B cell (primary cell): ENCODE results near the gene MBD1. TPM values are rescaled to one million over a fixed set of nuclear protein-coding genes. Genes with fewer than 3 reads are reported as not detected.

Experiments
- ATAC-seq: fragments of 200-7000 bp; cut with Tn5 transposase; one replicate; pipeline ENCODE4 v1.10.0; 2021; ENCODE audit warnings: low read depth, mild to moderate bottlenecking, moderate number of reproducible peaks, moderate library complexity
- CTCF ChIA-PET: fragments of 350-600 bp; sonication (Branson Sonifier 250); formaldehyde crosslinking; loops from one replicate; lab custom pipeline; 2021; ENCODE audit warnings: antibody characterized with exemption, inconsistent platforms; lab: Charles Lee
- POLR2A ChIA-PET: fragments of 350-600 bp; sonication (Branson Sonifier 250); formaldehyde crosslinking; loops from one replicate; lab custom pipeline; 2021; ENCODE audit warnings: antibody characterized with exemption; lab: Charles Lee
- DNase-seq: peaks from one replicate; pipeline ENCODE4 v3.0.0; 2013
- H2AFZ ChIP-seq: 2 replicates; pipeline ENCODE4 v1.6.1; 2012; ENCODE audit warnings: mild to moderate bottlenecking, low read depth, low read length; ENCODE audit not compliant: insufficient read depth, poor library complexity, severe bottlenecking
- H3K27ac ChIP-seq, 2 donors: 1 replicate in 1 of 2; 2 replicates in 1 of 2; pipeline ENCODE4 v1.5.1; 2012 to 2013; ENCODE audit warnings: low read length in 2 of 2, mild to moderate bottlenecking in 2 of 2, moderate library complexity in 1 of 2
- H3K27me3 ChIP-seq, 4 experiments: fragments of 200-600 bp in 1 of 4; sonication (generic) in 1 of 4; replicated peaks in 1 of 4; 1 replicate in 2 of 4; 2 replicates in 2 of 4; pipeline versions ENCODE4 v1.6.1 to v1.7.0; 2013 to 2016; ENCODE audit warnings: low read length in 3 of 4, mild to moderate bottlenecking in 2 of 4, mixed read lengths in 1 of 4, moderate library complexity in 1 of 4; ENCODE audit not compliant: insufficient read depth in 4 of 4, control insufficient read depth in 3 of 4; ENCODE audit errors: control extremely low read depth in 1 of 4
- H3K36me3 ChIP-seq, 2 experiments: replicated peaks in 1 of 2; 1 replicate in 1 of 2; 2 replicates in 1 of 2; pipeline versions ENCODE4 v1.6.1 to v1.7.1; 2013; ENCODE audit warnings: low read length in 1 of 2; ENCODE audit not compliant: insufficient read depth in 2 of 2, control insufficient read depth in 1 of 2; ENCODE audit errors: control extremely low read depth in 1 of 2, extremely low read depth in 1 of 2
- H3K4me1 ChIP-seq, 2 donors: fragments of 200-600 bp in 1 of 2; sonication (generic) in 1 of 2; 1 replicate in 1 of 2; 2 replicates in 1 of 2; pipeline versions ENCODE4 v1.5.1 to v1.6.1; 2013 to 2017; ENCODE audit warnings: low read length in 2 of 2; ENCODE audit not compliant: control insufficient read depth in 2 of 2, insufficient read depth in 2 of 2
- H3K4me2 ChIP-seq: replicated peaks from 2 replicates; pipeline ENCODE3; 2012; ENCODE audit warnings: mild to moderate bottlenecking, low read depth, low read length; ENCODE audit not compliant: poor library complexity, severe bottlenecking
- H3K4me3 ChIP-seq, 5 experiments: fragments of 200-600 bp in 1 of 5; sonication (generic) in 1 of 5; 1 replicate in 3 of 5; 2 replicates in 2 of 5; pipeline versions ENCODE4 v1.5.1 to v1.7.0; 2011 to 2016; ENCODE audit warnings: low read length in 4 of 5, mild to moderate bottlenecking in 4 of 5, low read depth in 2 of 5, control low read depth in 1 of 5, moderate library complexity in 1 of 5; ENCODE audit not compliant: insufficient read depth in 1 of 5; ENCODE audit errors: control extremely low read depth in 1 of 5, extremely low read depth in 1 of 5
- H3K79me2 ChIP-seq: fragments of 200-600 bp; sonication (generic); one replicate; pipeline ENCODE4 v1.6.0; 2016; ENCODE audit warnings: low read length; ENCODE audit not compliant: control insufficient read depth, insufficient read depth
- H3K9ac ChIP-seq: fragments of 200-600 bp; sonication (generic); 2 replicates; pipeline ENCODE4 v1.6.1; 2017; ENCODE audit warnings: mild to moderate bottlenecking, low read length, moderate library complexity
- H3K9me3 ChIP-seq, 3 donors: one replicate each; pipeline versions ENCODE4 v1.6.1 to v1.7.1; 2013; ENCODE audit warnings: low read length in 2 of 3; ENCODE audit not compliant: control insufficient read depth in 2 of 3, insufficient read depth in 1 of 3; ENCODE audit errors: control extremely low read depth in 1 of 3
- H4K20me1 ChIP-seq: 2 replicates; pipeline ENCODE4 v1.6.0; 2012; ENCODE audit warnings: mild to moderate bottlenecking, low read length; ENCODE audit not compliant: insufficient read depth, control insufficient read depth, poor library complexity, severe bottlenecking
- H3K27ac Mint-ChIP-seq: one replicate; pipeline ENCODE4 v1.8.0; 2021; ENCODE audit warnings: mixed read lengths
- H3K27me3 Mint-ChIP-seq: one replicate; pipeline ENCODE4 v1.8.0; 2021; ENCODE audit warnings: mixed read lengths
- H3K4me1 Mint-ChIP-seq: one replicate; pipeline ENCODE4 v1.8.0; 2021; ENCODE audit warnings: mixed read lengths
- H3K4me3 Mint-ChIP-seq: one replicate; pipeline ENCODE4 v1.8.0; 2021; ENCODE audit warnings: mixed read lengths
- H3K9me3 Mint-ChIP-seq: one replicate; pipeline ENCODE4 v1.8.0; 2022; ENCODE audit warnings: mixed read lengths; ENCODE audit not compliant: insufficient read depth
- EZH2 ChIP-seq: IDR thresholded peaks from 2 replicates; pipeline ENCODE4 v1.6.1; 2012; ENCODE audit warnings: borderline replicate concordance, low read depth, mild to moderate bottlenecking, moderate library complexity, low read length; ENCODE audit not compliant: insufficient read depth, poor library complexity, severe bottlenecking
- WGBS: methylation state at CpG from one replicate; pipeline ENCODE4 v1.1.5; 2013; ENCODE audit warnings: missing lambda C conversion rate; ENCODE audit not compliant: insufficient coverage; 5-methylcytosine and 5-hydroxymethylcytosine counted together
- intact Hi-C: fragments of 100-400 bp; cut with micrococcal nuclease; formaldehyde crosslinking; loops from one replicate; pipeline ENCODE4 v1.10.0; 2022
- polyA plus RNA-seq: library from polyadenylated mRNA; depleted of rRNA; stranded (reverse); fragments of >200 nt; gene quantifications from 2 replicates; pipeline ENCODE4 v1.2.3, GENCODE V29; 2012
- total RNA-seq, 2 donors: library from RNA; stranded (reverse); fragments of 120-200 nt in 1 of 2; gene quantifications; 1 replicate in 1 of 2; 2 replicates in 1 of 2; pipeline versions ENCODE4 v1.2.3 to v1.2.4, GENCODE V29; 2013 to 2022
- TF ChIP-seq, protein P1 (sequence below): fragments of 200-600 bp; IDR thresholded peaks from one replicate; pipeline ENCODE4 v1.8.0; 2022; ENCODE audit warnings: antibody characterized with exemption, mild to moderate bottlenecking

MBD1 gene
- total and polyA plus RNA-seq, 2 donors (not counting 1 experiment from before 2014, with no cell fraction given): 120 to 135 TPM

DNA sequence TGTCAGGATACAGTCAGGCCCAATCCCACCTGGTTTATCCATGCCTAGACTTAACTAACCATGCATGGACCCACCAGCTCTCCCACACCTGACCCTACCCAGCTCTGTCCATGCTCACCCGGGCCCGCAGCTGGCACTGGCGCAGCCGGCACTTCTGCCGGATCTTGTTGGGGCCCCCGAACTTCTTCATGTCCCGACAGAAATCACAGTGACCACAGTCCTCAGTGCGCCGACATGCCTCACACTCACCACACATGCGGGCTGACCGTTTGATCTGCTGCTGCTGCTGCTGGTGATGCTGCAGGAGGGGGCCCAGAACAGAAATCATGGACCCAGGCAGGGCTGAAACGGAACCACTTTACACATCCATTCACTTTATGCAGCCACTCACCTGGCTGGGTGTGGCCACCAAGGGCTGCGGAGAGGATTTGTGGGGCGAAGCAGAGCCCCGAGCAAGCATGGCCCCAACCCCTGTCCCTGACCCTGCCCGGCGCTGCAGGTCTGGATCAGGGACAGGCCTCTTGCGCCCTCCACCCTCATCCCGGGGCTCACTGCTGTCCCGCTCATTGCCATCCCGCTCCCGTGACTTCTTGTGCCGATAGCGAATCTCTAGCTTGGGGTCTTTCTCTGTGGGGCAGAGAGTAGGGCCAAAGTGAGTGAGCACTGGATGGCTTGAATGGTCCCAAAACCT, 4.5 kb upstream of the MBD1 start:
- no peaks in the 10 kb centered on the region for H3K27me3 Mint-ChIP-seq
- ChIA-PET POLR2A (no interaction called here), CTCF (interaction anchor here (1.2 kb wide), 1 partner anchor 71 kb away, joined by 3 read pairs; no protein-coding TSS in a partner anchor)
- intact Hi-C loops: loop anchor here (5.0 kb wide), 2 partner anchors 912 to 1333 kb away; partner anchors contain the start of genes MEX3C and SMAD7
- Histone ChIP-seq H3K4me2 (peak overlapping the region; percentile 91), H3K36me3 (peaks cover 0 to 42% of the 10 kb centered on the region in 2 experiments), H2AFZ (no peak overlapping the region), H4K20me1 (peaks cover 13% of the 10 kb centered on the region), H3K9me3 (no peaks in the 10 kb centered on the region), H3K79me2 (peaks cover 15% of the 10 kb centered on the region), H3K9ac (no peak overlapping the region), H3K4me3 (no peak overlapping the region), H3K27me3 (no peaks in the 10 kb centered on the region), H3K27ac (no peak overlapping the region), H3K4me1 (peaks cover 15 to 24% of the 10 kb centered on the region in 2 donors)
- H3K9me3 Mint-ChIP-seq: no peaks in the 10 kb centered on the region
- H3K4me3 Mint-ChIP-seq: peak overlapping the region; percentile 98
- ATAC-seq (no peak), DNase-seq (peak; percentile 25)
- peaks cover 42% of the 10 kb centered on the region for H3K4me1 Mint-ChIP-seq
- H3K27ac Mint-ChIP-seq: peak overlapping the region; percentile 94
- WGBS: 97% methylated on average over 23 of the region's 24 CpGs
- TF ChIP-seq, protein P1, sequence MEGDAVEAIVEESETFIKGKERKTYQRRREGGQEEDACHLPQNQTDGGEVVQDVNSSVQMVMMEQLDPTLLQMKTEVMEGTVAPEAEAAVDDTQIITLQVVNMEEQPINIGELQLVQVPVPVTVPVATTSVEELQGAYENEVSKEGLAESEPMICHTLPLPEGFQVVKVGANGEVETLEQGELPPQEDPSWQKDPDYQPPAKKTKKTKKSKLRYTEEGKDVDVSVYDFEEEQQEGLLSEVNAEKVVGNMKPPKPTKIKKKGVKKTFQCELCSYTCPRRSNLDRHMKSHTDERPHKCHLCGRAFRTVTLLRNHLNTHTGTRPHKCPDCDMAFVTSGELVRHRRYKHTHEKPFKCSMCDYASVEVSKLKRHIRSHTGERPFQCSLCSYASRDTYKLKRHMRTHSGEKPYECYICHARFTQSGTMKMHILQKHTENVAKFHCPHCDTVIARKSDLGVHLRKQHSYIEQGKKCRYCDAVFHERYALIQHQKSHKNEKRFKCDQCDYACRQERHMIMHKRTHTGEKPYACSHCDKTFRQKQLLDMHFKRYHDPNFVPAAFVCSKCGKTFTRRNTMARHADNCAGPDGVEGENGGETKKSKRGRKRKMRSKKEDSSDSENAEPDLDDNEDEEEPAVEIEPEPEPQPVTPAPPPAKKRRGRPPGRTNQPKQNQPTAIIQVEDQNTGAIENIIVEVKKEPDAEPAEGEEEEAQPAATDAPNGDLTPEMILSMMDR: no peak
- TF ChIP-seq EZH2: no peak

DNA sequence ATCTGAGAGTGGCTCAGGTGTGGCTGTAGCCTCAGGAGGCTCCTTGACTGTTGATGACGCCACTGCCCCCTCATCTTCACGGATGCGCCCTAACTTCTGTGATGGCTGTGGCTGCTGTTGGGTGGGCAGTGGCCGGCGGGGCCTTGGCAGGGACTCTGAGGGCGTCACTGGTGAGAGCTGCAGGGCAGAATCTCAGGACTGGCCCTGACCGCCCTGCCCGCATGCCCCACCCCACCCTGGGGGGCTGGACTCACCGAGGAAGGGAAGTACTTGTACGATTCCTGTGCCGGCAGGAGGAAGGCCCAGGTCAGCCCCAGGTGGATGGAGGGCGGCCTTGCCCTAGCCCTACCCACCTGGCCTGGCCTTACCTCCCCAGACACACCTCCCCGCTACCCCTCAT, 3.7 kb upstream of the MBD1 start:
- ChIA-PET POLR2A (no interaction called here), CTCF (no interaction called here)
- no peak overlapping the region for H3K4me2 ChIP-seq
- ATAC-seq (no peak), DNase-seq (no peak)
- Mint-ChIP-seq H3K9me3 (no peaks in the 10 kb centered on the region), H3K27me3 (no peaks in the 10 kb centered on the region), H3K4me1 (peaks cover 49% of the 10 kb centered on the region), H3K4me3 (peak overlapping the region; percentile 63), H3K27ac (no peak overlapping the region)
- H4K20me1 ChIP-seq: peaks cover 20% of the 10 kb centered on the region
- peaks cover 22 to 31% of the 10 kb centered on the region in 2 donors for H3K4me1 ChIP-seq
- peaks cover 22% of the 10 kb centered on the region for H3K79me2 ChIP-seq
- TF ChIP-seq, protein P1: no peak
- no peak for TF ChIP-seq EZH2
- no peaks in the 10 kb centered on the region for H3K27me3 ChIP-seq
- 97% methylated on average over 10 of the region's 13 CpGs for WGBS
- intact Hi-C loops: loop anchor here (5.0 kb wide), 2 partner anchors 912 to 1333 kb away; partner anchors contain the start of genes MEX3C and SMAD7
- no peak overlapping the region for H3K4me3 ChIP-seq
- peaks cover 0 to 42% of the 10 kb centered on the region in 2 experiments for H3K36me3 ChIP-seq
- H3K9me3 ChIP-seq: no peaks in the 10 kb centered on the region
- no peak overlapping the region for H3K9ac ChIP-seq
- no peak overlapping the region for H3K27ac ChIP-seq
- H2AFZ ChIP-seq: no peak overlapping the region
